Mucosa of descending colon (tissue), 3 donors: ENCODE results near the gene HES3. TPM values are rescaled to one million over a fixed set of nuclear protein-coding genes. Genes with fewer than 3 reads are reported as not detected.

Source experiments
- ATAC-seq: fragments of 200-7000 bp; cut with Tn5 transposase; one replicate; pipeline ENCODE4 v1.9.1; 2020; ENCODE audit warnings: mild to moderate bottlenecking, moderate library complexity
- DNase-seq, 3 donors: peaks; one replicate each; pipeline ENCODE4 v3.0.0-alpha.2; 2020
- H3K36me3 ChIP-seq: fragments of 200-600 bp; one replicate; pipeline ENCODE4 v1.8.0; 2021; ENCODE audit warnings: low read depth, mild to moderate bottlenecking
- H3K4me1 ChIP-seq: fragments of 200-600 bp; one replicate; pipeline ENCODE4 v1.8.0; 2021; ENCODE audit warnings: low read depth, mild to moderate bottlenecking
- H3K4me3 ChIP-seq: fragments of 200-600 bp; one replicate; pipeline ENCODE4 v1.8.0; 2021; ENCODE audit warnings: mild to moderate bottlenecking
- H3K9me3 ChIP-seq: fragments of 200-600 bp; one replicate; pipeline ENCODE4 v1.8.0; 2021; ENCODE audit warnings: mild to moderate bottlenecking
- CTCF ChIP-seq: fragments of 200-600 bp; IDR thresholded peaks from one replicate; pipeline ENCODE4 v1.8.0; 2022; ENCODE audit warnings: antibody characterized with exemption, mild to moderate bottlenecking
- intact Hi-C, 2 donors: fragments of 100-400 bp; cut with DNase I in 1 of 2; cut with micrococcal nuclease in 1 of 2; formaldehyde crosslinking; loops; one replicate each; pipeline versions ENCODE4 v1.11.0 to v1.11.1; 2022; cut with DNase I, micrococcal nuclease
- total RNA-seq, 3 donors: library from RNA; stranded (reverse); fragmentation: NEBNext Ultra II Directional in 2 of 3; extraction: Animal tissue kit (Norgen Biotek cat#: 25700) in 2 of 3; gene quantifications; one replicate each; pipeline versions ENCODE4 v1.2.1 to v1.2.4, GENCODE V29; 2021 to 2023
- donor health status: DM: no; HTN: no; CAD: no; lungs with moderate emphysema.
- donor health status: DM: no; HTN: no; CAD: no.
- donor health status: DM: no; HTN: yes; CAD: no.

Gene HES3
- total RNA-seq, 3 donors from 2014 or later, result not detected

GRCh38 chr1:6276811-6277555 is 33.0 kb downstream of the HES3 start:
- no peaks in the 10 kb centered on the region for H3K36me3 ChIP-seq
- intact Hi-C loops, result no loop called here
- no peak for TF ChIP-seq CTCF
- DNase-seq, result peak in 2 of 3 donors; percentile 50 to 55
- H3K4me3 ChIP-seq, result no peak overlapping the region
- H3K4me1 ChIP-seq, result peaks cover 24% of the 10 kb centered on the region
- no peak for ATAC-seq
- H3K9me3 ChIP-seq, result no peaks in the 10 kb centered on the region

- no peak for DNase-seq
- peaks cover 25% of the 10 kb centered on the region for H3K4me1 ChIP-seq
- intact Hi-C loops, result no loop called here
Measured at GRCh38 chr1:6278263-6278662, 34.3 kb downstream of the HES3 start.

GRCh38 chr1:6279066-6279465 is 35.1 kb downstream of the HES3 start:
- H3K4me3 ChIP-seq, result no peak overlapping the region
- DNase-seq (no peak), ATAC-seq (no peak)
- no peak for TF ChIP-seq CTCF
- no peaks in the 10 kb centered on the region for H3K9me3 ChIP-seq
- H3K36me3 ChIP-seq, result no peaks in the 10 kb centered on the region
- peaks cover 25% of the 10 kb centered on the region for H3K4me1 ChIP-seq
- intact Hi-C loops, result no loop called here

More at GRCh38 chr1:6278263-6278662, 34.3 kb downstream of the HES3 start:
- no peak for TF ChIP-seq CTCF
- no peaks in the 10 kb centered on the region for H3K36me3 ChIP-seq
- no peaks in the 10 kb centered on the region for H3K9me3 ChIP-seq
- ATAC-seq, result no peak
- H3K4me3 ChIP-seq, result no peak overlapping the region

- no peak for TF ChIP-seq CTCF
- no peak for ATAC-seq
- H3K4me1 ChIP-seq, result peaks cover 25% of the 10 kb centered on the region
- DNase-seq, result no peak
- H3K4me3 ChIP-seq, result no peak overlapping the region
- no peaks in the 10 kb centered on the region for H3K9me3 ChIP-seq
- intact Hi-C loops, result no loop called here
- H3K36me3 ChIP-seq, result no peaks in the 10 kb centered on the region
Measured at GRCh38 chr1:6279613-6280383, 35.8 kb downstream of the HES3 start.

GRCh38 chr1:6280761-6281451 is 36.9 kb downstream of the HES3 start:
- peak; percentile 8 for ATAC-seq
- peak in 1 of 3 donors; percentile 47 for DNase-seq

More at GRCh38 chr1:6280761-6281451, 36.9 kb downstream of the HES3 start:
- Histone ChIP-seq H3K9me3 (no peaks in the 10 kb centered on the region), H3K36me3 (no peaks in the 10 kb centered on the region), H3K4me3 (no peak overlapping the region), H3K4me1 (peaks cover 23% of the 10 kb centered on the region)
- intact Hi-C loops, result no loop called here
- TF ChIP-seq CTCF, result no peak
